ENCODE results near the gene AQR. TPM values are rescaled to one million over a fixed set of nuclear protein-coding genes. Genes with fewer than 3 reads are reported as not detected.

The AQR gene
- total RNA-seq, 1 donor from 2014 or later = 32.4 TPM

GRCh38 chr15:34905047-34905446 is 64.5 kb downstream of the AQR start:
- Histone ChIP-seq H3K4me3 (no peak overlapping the region), H3K36me3 (peaks cover 97% of the 10 kb centered on the region), H3K9me3 (no peaks in the 10 kb centered on the region), H3K27me3 (ENCODE audit: low read depth) (no peaks in the 10 kb centered on the region), H3K27ac (no peak overlapping the region), H3K4me1 (no peaks in the 10 kb centered on the region)
- no peak for ATAC-seq
- no peak for TF ChIP-seq CTCF (IDR thresholded peaks at IDR 0.05)
- DNase-seq = no peak
- intact Hi-C loops (cut with DNase I) = no loop called here

GRCh38 chr15:34904527-34904926 is 65.0 kb downstream of the AQR start:
- intact Hi-C loops (cut with DNase I) = no loop called here
- no peak for TF ChIP-seq CTCF (IDR thresholded peaks at IDR 0.05)
- H3K9me3 ChIP-seq = no peaks in the 10 kb centered on the region
- peaks cover 97% of the 10 kb centered on the region for H3K36me3 ChIP-seq
- H3K27ac ChIP-seq = no peak overlapping the region
- ATAC-seq (no peak), DNase-seq (no peak)
- H3K27me3 ChIP-seq (ENCODE audit: low read depth) = no peaks in the 10 kb centered on the region
- H3K4me3 ChIP-seq = no peak overlapping the region
- no peaks in the 10 kb centered on the region for H3K4me1 ChIP-seq

DNA sequence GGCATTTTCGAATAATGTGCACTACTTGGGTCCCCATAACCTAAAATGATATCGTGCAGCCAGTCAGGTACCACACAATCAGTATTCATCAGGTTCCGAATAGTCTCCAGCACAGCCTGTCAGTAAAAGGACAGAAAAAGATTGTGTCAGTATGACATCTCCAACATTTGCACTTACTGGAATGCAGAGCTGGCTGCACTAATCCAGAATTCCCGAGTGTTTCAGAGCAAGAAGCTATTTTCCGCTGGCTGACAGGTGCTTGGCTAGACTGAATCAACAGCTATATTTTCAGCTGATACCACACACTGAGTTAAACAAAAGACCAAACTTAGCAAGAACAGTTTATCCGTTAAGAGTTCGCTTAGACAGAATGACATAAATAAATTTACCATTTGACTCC is 68.8 kb downstream of the AQR start:
- Histone ChIP-seq H3K36me3 (peaks cover 97% of the 10 kb centered on the region), H3K27ac (no peak overlapping the region), H3K4me3 (no peak overlapping the region), H3K27me3 (ENCODE audit: low read depth) (no peaks in the 10 kb centered on the region), H3K4me1 (no peaks in the 10 kb centered on the region), H3K9me3 (no peaks in the 10 kb centered on the region)
- TF ChIP-seq CTCF (IDR thresholded peaks at IDR 0.05) = no peak
- ATAC-seq (no peak), DNase-seq (no peak)
- intact Hi-C loops (cut with DNase I) = no loop called here

- Histone ChIP-seq H3K4me3 (no peak overlapping the region), H3K27me3 (ENCODE audit: low read depth) (no peaks in the 10 kb centered on the region), H3K27ac (no peak overlapping the region), H3K4me1 (no peaks in the 10 kb centered on the region), H3K36me3 (peaks cover 82% of the 10 kb centered on the region), H3K9me3 (peaks cover 9% of the 10 kb centered on the region)
- DNase-seq = no peak
- ATAC-seq = no peak
- intact Hi-C loops (cut with DNase I) = no loop called here
- no peak for TF ChIP-seq CTCF (IDR thresholded peaks at IDR 0.05)
Measured at GRCh38 chr15:34896183-34896582, 73.4 kb downstream of the AQR start.

DNA sequence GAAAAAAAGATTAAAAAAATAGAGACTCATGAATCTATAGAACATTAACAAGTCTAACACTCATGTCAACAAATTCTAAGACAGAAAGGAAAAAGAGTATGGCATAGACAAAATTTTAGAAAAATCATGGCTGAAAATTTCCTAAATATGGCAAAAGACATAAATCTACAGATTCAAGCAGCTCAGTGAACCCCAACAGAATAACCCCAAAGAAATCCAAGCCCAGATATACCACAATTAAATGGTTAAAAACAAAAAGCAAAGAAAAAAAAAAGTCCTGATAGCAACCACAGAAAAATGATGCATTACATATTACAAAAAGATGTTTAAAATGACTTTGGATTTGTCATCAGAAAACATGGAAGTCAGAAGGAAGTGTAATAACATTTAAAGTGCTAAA is 75.6 kb downstream of the AQR start:
- DNase-seq (no peak), ATAC-seq (no peak)
- Histone ChIP-seq H3K27ac (no peak overlapping the region), H3K9me3 (peaks cover 9% of the 10 kb centered on the region), H3K36me3 (peaks cover 82% of the 10 kb centered on the region), H3K4me3 (no peak overlapping the region), H3K27me3 (ENCODE audit: low read depth) (no peaks in the 10 kb centered on the region), H3K4me1 (no peaks in the 10 kb centered on the region)
- no peak for TF ChIP-seq CTCF (IDR thresholded peaks at IDR 0.05)
- intact Hi-C loops (cut with DNase I) = no loop called here
